ENCODE measurements around the gene PHC3. TPM values are rescaled to one million over a fixed set of nuclear protein-coding genes. Genes with fewer than 3 reads are reported as not detected.

The PHC3 gene
- total RNA-seq, 1 donor from 2014 or later, result 32.4 TPM

GRCh38 chr3:170222647-170223541 lies 41.4 kb upstream of the PHC3 start:
- Mint-ChIP-seq H3K27ac (ENCODE audit: unreplicated experiment) (peak overlapping the region; percentile 87), H3K4me3 (ENCODE audit: unreplicated experiment) (peak overlapping the region; percentile 98), H3K4me1 (ENCODE audit: unreplicated experiment) (peaks cover 25% of the 10 kb centered on the region), H3K36me3 (ENCODE audit: low read depth, unreplicated experiment) (peaks cover 4% of the 10 kb centered on the region), H3K27me3 (ENCODE audit: unreplicated experiment) (peaks cover 2% of the 10 kb centered on the region), H3K9me3 (ENCODE audit: unreplicated experiment) (no peaks in the 10 kb centered on the region)
- DNase-seq (ENCODE audit: low spot score), result no peak
- TF ChIP-seq CTCF (IDR thresholded peaks at IDR 0.05; ENCODE audit: unreplicated experiment), result no peak

GRCh38 chr3:170221924-170222646 lies 40.6 kb upstream of the PHC3 start, which contains the start of gene PRKCI:
Gene PRKCI, plus strand, starts transcription at chr3:170222424. Its CDS starts 246 bp downstream, at chr3:170222670.
- Mint-ChIP-seq H3K27me3 (ENCODE audit: unreplicated experiment) (peaks cover 2% of the 10 kb centered on the region), H3K9me3 (ENCODE audit: unreplicated experiment) (no peaks in the 10 kb centered on the region), H3K27ac (ENCODE audit: unreplicated experiment) (peak within 1 kb of the TSS; percentile 97), H3K36me3 (ENCODE audit: low read depth, unreplicated experiment) (peaks cover 4% of the 10 kb centered on the region), H3K4me1 (ENCODE audit: unreplicated experiment) (peaks cover 20% of the 10 kb centered on the region), H3K4me3 (ENCODE audit: unreplicated experiment) (peak within 1 kb of the TSS; percentile 98)
- no peak for TF ChIP-seq CTCF (IDR thresholded peaks at IDR 0.05; ENCODE audit: unreplicated experiment)
- DNase-seq (ENCODE audit: low spot score), result peak; percentile 89

- Mint-ChIP-seq H3K4me1 (ENCODE audit: unreplicated experiment) (peaks cover 19% of the 10 kb centered on the region), H3K9me3 (ENCODE audit: unreplicated experiment) (no peaks in the 10 kb centered on the region), H3K27me3 (ENCODE audit: unreplicated experiment) (peaks cover 2% of the 10 kb centered on the region), H3K36me3 (ENCODE audit: low read depth, unreplicated experiment) (peaks cover 4% of the 10 kb centered on the region), H3K27ac (ENCODE audit: unreplicated experiment) (no peak overlapping the region), H3K4me3 (ENCODE audit: unreplicated experiment) (no peak overlapping the region)
- no peak for TF ChIP-seq CTCF (IDR thresholded peaks at IDR 0.05; ENCODE audit: unreplicated experiment)
- no peak for DNase-seq (ENCODE audit: low spot score)
Measured at GRCh38 chr3:170220871-170221270, 39.3 kb upstream of the PHC3 start.

- no peak for TF ChIP-seq CTCF (IDR thresholded peaks at IDR 0.05; ENCODE audit: unreplicated experiment)
- Mint-ChIP-seq H3K27ac (ENCODE audit: unreplicated experiment) (no peak overlapping the region), H3K27me3 (ENCODE audit: unreplicated experiment) (peaks cover 2% of the 10 kb centered on the region), H3K9me3 (ENCODE audit: unreplicated experiment) (no peaks in the 10 kb centered on the region), H3K36me3 (ENCODE audit: low read depth, unreplicated experiment) (peaks cover 4% of the 10 kb centered on the region), H3K4me1 (ENCODE audit: unreplicated experiment) (peaks cover 15% of the 10 kb centered on the region), H3K4me3 (ENCODE audit: unreplicated experiment) (no peak overlapping the region)
- DNase-seq (ENCODE audit: low spot score), result no peak
Measured at GRCh38 chr3:170219850-170220249, 38.3 kb upstream of the PHC3 start.

Data from endothelial cell (in vitro differentiated cells).